Right lobe of liver (tissue), 4 donors: Measurements from ENCODE around the gene METTL6.

Source experiments
- POLR2A ChIP-seq: fragments of 450-650 bp; IDR thresholded peaks from one replicate; pipeline ENCODE4 v1.6.1; 2017; ENCODE audit warnings: antibody characterized with exemption, mild to moderate bottlenecking
- TF ChIP-seq, protein P1 (sequence below), 4 donors: fragments of 200-600 bp in 3 of 4; fragments of 450-650 bp in 1 of 4; IDR thresholded peaks; one replicate each; pipeline versions ENCODE4 v1.5.1 to v1.8.0; 2016 to 2022; ENCODE audit warnings: antibody characterized with exemption in 4 of 4, mild to moderate bottlenecking in 2 of 4
- donor health status: DM: no; HTN: no; CAD: no.
- donor health status: DM: no; HTN: no; CAD: no.
- donor health status: DM: no; HTN: yes; CAD: no.

DNA sequence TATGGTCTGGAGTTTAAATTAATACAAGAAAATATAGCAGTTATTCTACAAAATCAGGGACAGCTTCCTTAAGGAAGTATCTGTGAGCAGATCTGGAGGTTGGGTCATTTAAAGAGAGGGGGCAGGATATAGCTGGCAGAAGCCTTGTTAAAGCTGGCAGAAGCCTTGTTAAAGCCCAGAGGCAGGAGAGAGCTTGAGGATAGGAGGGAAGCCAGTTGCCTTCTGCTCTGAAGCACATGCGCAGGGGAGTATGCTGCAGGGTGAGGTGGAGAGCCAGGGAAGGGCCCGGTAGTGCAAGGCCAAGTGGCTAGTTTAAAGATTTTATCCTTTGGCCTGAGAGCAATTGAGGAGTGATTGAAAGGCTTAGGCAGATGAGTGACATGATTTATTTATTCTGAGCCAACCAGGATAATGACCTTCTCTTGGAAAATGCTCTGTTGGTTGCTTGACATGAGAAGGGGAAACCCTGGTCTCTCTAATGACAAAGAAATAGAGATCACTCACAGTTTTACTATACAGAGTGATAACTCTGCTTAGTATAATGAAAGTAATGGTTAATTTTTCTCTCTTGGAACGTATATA lies 4.0 kb upstream of the METTL6 start:
- TF ChIP-seq, protein P1, sequence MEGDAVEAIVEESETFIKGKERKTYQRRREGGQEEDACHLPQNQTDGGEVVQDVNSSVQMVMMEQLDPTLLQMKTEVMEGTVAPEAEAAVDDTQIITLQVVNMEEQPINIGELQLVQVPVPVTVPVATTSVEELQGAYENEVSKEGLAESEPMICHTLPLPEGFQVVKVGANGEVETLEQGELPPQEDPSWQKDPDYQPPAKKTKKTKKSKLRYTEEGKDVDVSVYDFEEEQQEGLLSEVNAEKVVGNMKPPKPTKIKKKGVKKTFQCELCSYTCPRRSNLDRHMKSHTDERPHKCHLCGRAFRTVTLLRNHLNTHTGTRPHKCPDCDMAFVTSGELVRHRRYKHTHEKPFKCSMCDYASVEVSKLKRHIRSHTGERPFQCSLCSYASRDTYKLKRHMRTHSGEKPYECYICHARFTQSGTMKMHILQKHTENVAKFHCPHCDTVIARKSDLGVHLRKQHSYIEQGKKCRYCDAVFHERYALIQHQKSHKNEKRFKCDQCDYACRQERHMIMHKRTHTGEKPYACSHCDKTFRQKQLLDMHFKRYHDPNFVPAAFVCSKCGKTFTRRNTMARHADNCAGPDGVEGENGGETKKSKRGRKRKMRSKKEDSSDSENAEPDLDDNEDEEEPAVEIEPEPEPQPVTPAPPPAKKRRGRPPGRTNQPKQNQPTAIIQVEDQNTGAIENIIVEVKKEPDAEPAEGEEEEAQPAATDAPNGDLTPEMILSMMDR (IDR thresholded peaks at IDR 0.05), result no peak
- no peak for TF ChIP-seq POLR2A
